OCI-LY3 (cell line): ENCODE measurements around the gene D2HGDH.

Source experiments
- CTCF ChIP-seq: fragments of 200-600, 300-600 bp; sonication (generic); IDR thresholded peaks from 2 replicates; pipeline ENCODE4 v1.5.1; 2014; ENCODE audit warnings: antibody characterized with exemption, low read length, low read depth
- EZH2phosphoT487 ChIP-seq: fragments of 200-600 bp; shearing (Covaris generic); IDR thresholded peaks from 2 replicates; pipeline ENCODE4 v1.6.1; 2018; ENCODE audit warnings: antibody characterized with exemption, mixed run types, low read depth

GRCh38 chr2:241746084-241746483 is 11.7 kb downstream of the D2HGDH start:
- TF ChIP-seq CTCF, result no peak
- no peak for TF ChIP-seq EZH2phosphoT487
